HL-60/S4 treated with phorbol 12-myristate 13-acetate at 8.2 ng/mL for 4 days and 3 days (cell line): ENCODE measurements around the gene ABCA12.

Source experiments
- in situ Hi-C: fragments of 300-500 bp; cut with MboI; formaldehyde crosslinking; loops from 2 replicates; pipeline ENCODE4 v1.15.0; 2022; ENCODE audit warnings: low sequenced_read_pairs

Gene ABCA12

GRCh38 chr2:215137329-215137686 is 1.1 kb downstream of the ABCA12 start:
- in situ Hi-C loops, result no loop called here

- in situ Hi-C loops, result no loop called here
Observed at GRCh38 chr2:215136669-215137328, 1.6 kb downstream of the ABCA12 start.

- in situ Hi-C loops, result no loop called here
Observed at GRCh38 chr2:215120401-215120800, 18.0 kb downstream of the ABCA12 start.

- in situ Hi-C loops, result no loop called here
Observed at GRCh38 chr2:215119847-215120246, 18.6 kb downstream of the ABCA12 start.

- in situ Hi-C loops, result no loop called here
Observed at GRCh38 chr2:215110918-215111317, 27.5 kb downstream of the ABCA12 start.

GRCh38 chr2:215107216-215108056 is 31.0 kb downstream of the ABCA12 start:
- in situ Hi-C loops, result no loop called here

- in situ Hi-C loops, result no loop called here
Observed at GRCh38 chr2:215105607-215106354, 32.6 kb downstream of the ABCA12 start.

- in situ Hi-C loops, result no loop called here
Observed at GRCh38 chr2:215104226-215104625, 34.2 kb downstream of the ABCA12 start.

GRCh38 chr2:215098875-215099274 is 39.6 kb downstream of the ABCA12 start:
- in situ Hi-C loops, result no loop called here

- in situ Hi-C loops, result no loop called here
Observed at GRCh38 chr2:215084080-215084479, 54.3 kb downstream of the ABCA12 start.

- in situ Hi-C loops, result no loop called here
Observed at GRCh38 chr2:215083146-215083545, 55.3 kb downstream of the ABCA12 start.

GRCh38 chr2:215082446-215082845 is 56.0 kb downstream of the ABCA12 start:
- in situ Hi-C loops, result no loop called here

GRCh38 chr2:215080545-215080944 is 57.9 kb downstream of the ABCA12 start:
- in situ Hi-C loops, result no loop called here

- in situ Hi-C loops, result no loop called here
Observed at GRCh38 chr2:215071676-215072075, 66.8 kb downstream of the ABCA12 start.

GRCh38 chr2:215068399-215068798 is 70.0 kb downstream of the ABCA12 start:
- in situ Hi-C loops, result no loop called here

GRCh38 chr2:215066124-215066523 is 72.3 kb downstream of the ABCA12 start:
- in situ Hi-C loops, result no loop called here

GRCh38 chr2:215063526-215063925 is 74.9 kb downstream of the ABCA12 start:
- in situ Hi-C loops, result no loop called here

GRCh38 chr2:215060861-215061536 is 77.4 kb downstream of the ABCA12 start:
- in situ Hi-C loops, result no loop called here

GRCh38 chr2:215059724-215060123 is 78.7 kb downstream of the ABCA12 start:
- in situ Hi-C loops, result no loop called here

GRCh38 chr2:215055891-215056290 is 82.5 kb downstream of the ABCA12 start:
- in situ Hi-C loops, result no loop called here

GRCh38 chr2:215052810-215053209 is 85.6 kb downstream of the ABCA12 start:
- in situ Hi-C loops, result no loop called here
